ENCODE measurements around the gene GALNT18.

The GALNT18 gene

GRCh38 chr11:11384829-11385228 lies 237.0 kb downstream of the GALNT18 start:
- TF ChIP-seq GLIS3 (CRISPR knock-in tag; IDR thresholded peaks at IDR 0.05): no peak
- no peak for TF ChIP-seq PPARA (CRISPR knock-in tag; IDR thresholded peaks at IDR 0.05; ENCODE audit: borderline replicate concordance)
- TF ChIP-seq ZNF565 (CRISPR knock-in tag; conservative IDR thresholded peaks at IDR 0.05; ENCODE audit: low read depth): no peak
- no peak for TF ChIP-seq SNAI2 (CRISPR knock-in tag; IDR thresholded peaks at IDR 0.05)
- no peak for TF ChIP-seq RARB (CRISPR knock-in tag; IDR thresholded peaks at IDR 0.05)
- no peak for TF ChIP-seq TOX (CRISPR knock-in tag; IDR thresholded peaks at IDR 0.05; ENCODE audit: borderline replicate concordance)
- no peak for TF ChIP-seq ZFP30 (CRISPR knock-in tag; IDR thresholded peaks at IDR 0.05)
- TF ChIP-seq ZFP3 (CRISPR knock-in tag; IDR thresholded peaks at IDR 0.05): no peak
- TF ChIP-seq, protein P1, sequence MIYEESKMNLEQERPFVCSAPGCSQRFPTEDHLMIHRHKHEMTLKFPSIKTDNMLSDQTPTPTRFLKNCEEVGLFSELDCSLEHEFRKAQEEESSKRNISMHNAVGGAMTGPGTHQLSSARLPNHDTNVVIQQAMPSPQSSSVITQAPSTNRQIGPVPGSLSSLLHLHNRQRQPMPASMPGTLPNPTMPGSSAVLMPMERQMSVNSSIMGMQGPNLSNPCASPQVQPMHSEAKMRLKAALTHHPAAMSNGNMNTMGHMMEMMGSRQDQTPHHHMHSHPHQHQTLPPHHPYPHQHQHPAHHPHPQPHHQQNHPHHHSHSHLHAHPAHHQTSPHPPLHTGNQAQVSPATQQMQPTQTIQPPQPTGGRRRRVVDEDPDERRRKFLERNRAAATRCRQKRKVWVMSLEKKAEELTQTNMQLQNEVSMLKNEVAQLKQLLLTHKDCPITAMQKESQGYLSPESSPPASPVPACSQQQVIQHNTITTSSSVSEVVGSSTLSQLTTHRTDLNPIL (CRISPR knock-in tag; IDR thresholded peaks at IDR 0.05; ENCODE audit: low read depth): no peak
- TF ChIP-seq, protein P2, sequence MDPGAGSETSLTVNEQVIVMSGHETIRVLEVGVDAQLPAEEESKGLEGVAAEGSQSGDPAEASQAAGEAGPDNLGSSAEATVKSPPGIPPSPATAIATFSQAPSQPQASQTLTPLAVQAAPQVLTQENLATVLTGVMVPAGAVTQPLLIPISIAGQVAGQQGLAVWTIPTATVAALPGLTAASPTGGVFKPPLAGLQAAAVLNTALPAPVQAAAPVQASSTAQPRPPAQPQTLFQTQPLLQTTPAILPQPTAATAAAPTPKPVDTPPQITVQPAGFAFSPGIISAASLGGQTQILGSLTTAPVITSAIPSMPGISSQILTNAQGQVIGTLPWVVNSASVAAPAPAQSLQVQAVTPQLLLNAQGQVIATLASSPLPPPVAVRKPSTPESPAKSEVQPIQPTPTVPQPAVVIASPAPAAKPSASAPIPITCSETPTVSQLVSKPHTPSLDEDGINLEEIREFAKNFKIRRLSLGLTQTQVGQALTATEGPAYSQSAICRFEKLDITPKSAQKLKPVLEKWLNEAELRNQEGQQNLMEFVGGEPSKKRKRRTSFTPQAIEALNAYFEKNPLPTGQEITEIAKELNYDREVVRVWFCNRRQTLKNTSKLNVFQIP (CRISPR knock-in tag; IDR thresholded peaks at IDR 0.05; ENCODE audit: borderline replicate concordance, low read depth): no peak
- TF ChIP-seq, protein P3, sequence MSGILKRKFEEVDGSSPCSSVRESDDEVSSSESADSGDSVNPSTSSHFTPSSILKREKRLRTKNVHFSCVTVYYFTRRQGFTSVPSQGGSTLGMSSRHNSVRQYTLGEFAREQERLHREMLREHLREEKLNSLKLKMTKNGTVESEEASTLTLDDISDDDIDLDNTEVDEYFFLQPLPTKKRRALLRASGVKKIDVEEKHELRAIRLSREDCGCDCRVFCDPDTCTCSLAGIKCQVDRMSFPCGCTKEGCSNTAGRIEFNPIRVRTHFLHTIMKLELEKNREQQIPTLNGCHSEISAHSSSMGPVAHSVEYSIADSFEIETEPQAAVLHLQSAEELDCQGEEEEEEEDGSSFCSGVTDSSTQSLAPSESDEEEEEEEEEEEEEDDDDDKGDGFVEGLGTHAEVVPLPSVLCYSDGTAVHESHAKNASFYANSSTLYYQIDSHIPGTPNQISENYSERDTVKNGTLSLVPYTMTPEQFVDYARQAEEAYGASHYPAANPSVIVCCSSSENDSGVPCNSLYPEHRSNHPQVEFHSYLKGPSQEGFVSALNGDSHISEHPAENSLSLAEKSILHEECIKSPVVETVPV (CRISPR knock-in tag; IDR thresholded peaks at IDR 0.05): no peak
- no peak for TF ChIP-seq TSHZ2 (CRISPR knock-in tag; IDR thresholded peaks at IDR 0.05)
- TF ChIP-seq BACH2 (CRISPR knock-in tag; IDR thresholded peaks at IDR 0.05; ENCODE audit: borderline replicate concordance): no peak
- no peak for TF ChIP-seq ZC3H10 (CRISPR knock-in tag; IDR thresholded peaks at IDR 0.05)
- no peak for TF ChIP-seq ZNF70 (CRISPR knock-in tag; IDR thresholded peaks at IDR 0.05)
- TF ChIP-seq ISL1 (CRISPR knock-in tag; IDR thresholded peaks at IDR 0.05): no peak
- no peak for TF ChIP-seq OSR1 (CRISPR knock-in tag; IDR thresholded peaks at IDR 0.05)
- ATAC-seq: no peak

DNA sequence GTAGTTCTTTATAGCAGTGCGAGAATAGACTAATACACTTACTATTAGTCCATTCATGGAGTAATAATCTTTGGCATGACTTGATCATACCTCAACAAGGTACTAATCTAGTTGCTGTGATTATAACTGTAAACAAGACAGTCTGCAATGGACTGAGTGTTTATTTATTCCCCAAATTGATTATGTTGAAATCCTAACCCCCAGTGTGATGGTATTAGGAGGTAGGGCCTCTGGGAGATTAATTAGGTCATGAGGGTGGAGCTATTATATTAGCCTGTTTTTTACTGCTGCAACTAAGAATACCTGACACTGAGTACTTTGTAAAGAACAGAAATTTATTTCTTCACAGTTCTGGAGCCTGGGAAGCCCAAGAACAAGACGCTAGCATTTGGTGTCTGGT lies 237.8 kb downstream of the GALNT18 start:
- ATAC-seq: no peak
- TF ChIP-seq ZC3H10 (CRISPR knock-in tag; IDR thresholded peaks at IDR 0.05) (no peak), ZFP3 (CRISPR knock-in tag; IDR thresholded peaks at IDR 0.05) (no peak), ZNF8 (CRISPR knock-in tag; IDR thresholded peaks at IDR 0.05) (no peak), TSHZ2 (CRISPR knock-in tag; IDR thresholded peaks at IDR 0.05) (no peak), SNAI2 (CRISPR knock-in tag; IDR thresholded peaks at IDR 0.05) (no peak), TOX (CRISPR knock-in tag; IDR thresholded peaks at IDR 0.05; ENCODE audit: borderline replicate concordance) (no peak), ISL1 (CRISPR knock-in tag; IDR thresholded peaks at IDR 0.05) (no peak), ESRRG (CRISPR knock-in tag; IDR thresholded peaks at IDR 0.05) (no peak), BACH2 (CRISPR knock-in tag; IDR thresholded peaks at IDR 0.05; ENCODE audit: borderline replicate concordance) (no peak), PPARA (CRISPR knock-in tag; IDR thresholded peaks at IDR 0.05; ENCODE audit: borderline replicate concordance) (no peak), CSDC2 (CRISPR knock-in tag; IDR thresholded peaks at IDR 0.05) (no peak), RARB (CRISPR knock-in tag; IDR thresholded peaks at IDR 0.05) (no peak), ZNF565 (CRISPR knock-in tag; conservative IDR thresholded peaks at IDR 0.05; ENCODE audit: low read depth) (no peak), TCF4 (CRISPR knock-in tag; IDR thresholded peaks at IDR 0.05; ENCODE audit: borderline replicate concordance) (no peak), ZFP30 (CRISPR knock-in tag; IDR thresholded peaks at IDR 0.05) (no peak), ZNF70 (CRISPR knock-in tag; IDR thresholded peaks at IDR 0.05) (no peak), ARNTL (CRISPR knock-in tag; IDR thresholded peaks at IDR 0.05; ENCODE audit: borderline replicate concordance, low read depth) (no peak)
- TF ChIP-seq, protein P2 (CRISPR knock-in tag; IDR thresholded peaks at IDR 0.05; ENCODE audit: borderline replicate concordance, low read depth): no peak
- TF ChIP-seq, protein P4, sequence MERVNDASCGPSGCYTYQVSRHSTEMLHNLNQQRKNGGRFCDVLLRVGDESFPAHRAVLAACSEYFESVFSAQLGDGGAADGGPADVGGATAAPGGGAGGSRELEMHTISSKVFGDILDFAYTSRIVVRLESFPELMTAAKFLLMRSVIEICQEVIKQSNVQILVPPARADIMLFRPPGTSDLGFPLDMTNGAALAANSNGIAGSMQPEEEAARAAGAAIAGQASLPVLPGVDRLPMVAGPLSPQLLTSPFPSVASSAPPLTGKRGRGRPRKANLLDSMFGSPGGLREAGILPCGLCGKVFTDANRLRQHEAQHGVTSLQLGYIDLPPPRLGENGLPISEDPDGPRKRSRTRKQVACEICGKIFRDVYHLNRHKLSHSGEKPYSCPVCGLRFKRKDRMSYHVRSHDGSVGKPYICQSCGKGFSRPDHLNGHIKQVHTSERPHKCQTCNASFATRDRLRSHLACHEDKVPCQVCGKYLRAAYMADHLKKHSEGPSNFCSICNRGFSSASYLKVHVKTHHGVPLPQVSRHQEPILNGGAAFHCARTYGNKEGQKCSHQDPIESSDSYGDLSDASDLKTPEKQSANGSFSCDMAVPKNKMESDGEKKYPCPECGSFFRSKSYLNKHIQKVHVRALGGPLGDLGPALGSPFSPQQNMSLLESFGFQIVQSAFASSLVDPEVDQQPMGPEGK (CRISPR knock-in tag; IDR thresholded peaks at IDR 0.05; ENCODE audit: borderline replicate concordance): no peak
- TF ChIP-seq, protein P3 (CRISPR knock-in tag; IDR thresholded peaks at IDR 0.05): no peak

Measured in SK-N-SH treated with all-trans-retinoic acid at 6 μM for 48 hours (cell line).